Suprapubic skin (tissue), 4 donors: ENCODE results near the gene SHC4. TPM values are rescaled to one million over a fixed set of nuclear protein-coding genes. Genes with fewer than 3 reads are reported as not detected.

Experiments
- DNase-seq, 2 donors: peaks; one replicate each; pipeline ENCODE4 v3.0.0-alpha.2; 2019; ENCODE audit warnings: low spot score in 2 of 2
- H3K27ac ChIP-seq: fragments of 200-600 bp; sonication (generic); one replicate; pipeline ENCODE4 v1.5.1; 2019
- H3K27me3 ChIP-seq: fragments of 200-600 bp; sonication (generic); one replicate; pipeline ENCODE4 v1.5.1; 2019
- H3K36me3 ChIP-seq: fragments of 200-600 bp; sonication (generic); one replicate; pipeline ENCODE4 v1.5.1; 2019
- H3K4me1 ChIP-seq: fragments of 200-600 bp; sonication (generic); one replicate; pipeline ENCODE4 v1.5.1; 2019
- H3K4me3 ChIP-seq: fragments of 200-600 bp; sonication (generic); one replicate; pipeline ENCODE4 v1.5.1; 2019; ENCODE audit warnings: mild to moderate bottlenecking
- H3K9me3 ChIP-seq: fragments of 200-600 bp; sonication (generic); one replicate; pipeline ENCODE4 v1.5.1; 2019
- EP300 ChIP-seq: sonication (generic); formaldehyde crosslinking; IDR thresholded peaks from one replicate; pipeline ENCODE4 v1.6.1; 2017; ENCODE audit warnings: antibody characterized with exemption
- POLR2A ChIP-seq, 2 donors: fragments of 450-650 bp; IDR thresholded peaks; one replicate each; pipeline ENCODE4 v1.6.1; 2017; ENCODE audit warnings: antibody characterized with exemption in 2 of 2, mild to moderate bottlenecking in 2 of 2, moderate library complexity in 2 of 2
- POLR2AphosphoS5 ChIP-seq, 3 donors: sonication (generic); formaldehyde crosslinking; IDR thresholded peaks; one replicate each; pipeline ENCODE4 v1.6.1; 2017; ENCODE audit warnings: antibody characterized with exemption in 3 of 3
- WGBS: methylation state at CpG from one replicate; pipeline ENCODE4 v1.1.5; 2018; 5-methylcytosine and 5-hydroxymethylcytosine counted together
- total RNA-seq, 4 donors: library from RNA; depleted of rRNA; stranded (reverse); fragments of >200 nt; gene quantifications; one replicate each; pipeline ENCODE4 v1.1.0, GENCODE V29; 2016
- TF ChIP-seq, protein P1 (sequence below), 2 donors: fragments of 200-600 bp in 1 of 2; fragments of 450-650 bp in 1 of 2; sonication (generic) in 1 of 2; IDR thresholded peaks; one replicate each; pipeline ENCODE4 v1.5.1; 2016 to 2019; ENCODE audit warnings: antibody characterized with exemption in 2 of 2, mild to moderate bottlenecking in 1 of 2, moderate library complexity in 1 of 2

SHC4 gene
- total RNA-seq, 4 donors from 2014 or later = 1.4 to 2.5 (median 1.6) TPM

DNA sequence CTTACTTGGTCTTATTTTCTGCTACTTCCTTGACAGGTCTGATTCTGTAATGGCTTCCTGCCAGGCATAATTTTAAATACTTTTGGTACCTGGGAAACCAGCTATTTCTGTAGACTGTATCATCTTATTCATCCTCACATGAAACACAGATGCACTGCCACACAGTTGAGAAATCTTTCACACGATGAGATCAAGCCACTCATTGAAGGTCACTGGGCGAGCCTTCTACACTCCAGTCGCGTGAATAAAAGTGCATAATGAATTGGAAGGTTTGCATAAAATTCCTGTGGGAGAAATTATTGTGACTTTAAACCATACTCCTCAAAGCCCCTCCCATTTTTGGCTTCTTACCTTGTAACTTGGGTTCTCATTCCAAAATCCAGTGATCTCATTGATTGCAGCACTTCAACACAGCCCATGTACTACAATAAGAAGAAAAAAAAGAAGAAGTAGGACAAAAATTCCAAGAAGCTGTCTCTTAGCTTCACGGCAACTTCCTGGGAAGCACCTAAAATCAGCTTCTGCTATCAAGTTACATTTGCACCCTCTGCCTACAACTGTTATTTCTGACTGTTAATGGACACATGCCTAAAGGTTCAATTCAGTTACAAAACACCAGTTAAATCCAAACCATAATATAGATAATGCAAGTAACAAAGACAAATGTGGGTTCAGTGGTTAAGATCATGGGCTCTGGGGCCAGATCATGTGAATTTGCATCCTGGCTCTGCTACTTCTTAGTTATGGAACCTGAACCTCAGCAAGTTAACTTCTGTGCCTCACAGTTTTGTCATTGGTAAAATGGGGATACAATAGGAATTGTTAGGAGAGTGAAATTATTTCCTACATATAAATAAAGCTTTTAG lies 39.0 kb downstream of the SHC4 start:
- H3K4me3 ChIP-seq = no peak overlapping the region
- H3K27me3 ChIP-seq = no peaks in the 10 kb centered on the region
- 49% methylated on average over 5 of the region's 5 CpGs for WGBS
- H3K27ac ChIP-seq = peak overlapping the region; percentile 48
- H3K36me3 ChIP-seq = no peaks in the 10 kb centered on the region
- H3K9me3 ChIP-seq = no peaks in the 10 kb centered on the region
- TF ChIP-seq POLR2A (IDR thresholded peaks at IDR 0.05) = no peak
- TF ChIP-seq EP300 = no peak
- TF ChIP-seq, protein P1, sequence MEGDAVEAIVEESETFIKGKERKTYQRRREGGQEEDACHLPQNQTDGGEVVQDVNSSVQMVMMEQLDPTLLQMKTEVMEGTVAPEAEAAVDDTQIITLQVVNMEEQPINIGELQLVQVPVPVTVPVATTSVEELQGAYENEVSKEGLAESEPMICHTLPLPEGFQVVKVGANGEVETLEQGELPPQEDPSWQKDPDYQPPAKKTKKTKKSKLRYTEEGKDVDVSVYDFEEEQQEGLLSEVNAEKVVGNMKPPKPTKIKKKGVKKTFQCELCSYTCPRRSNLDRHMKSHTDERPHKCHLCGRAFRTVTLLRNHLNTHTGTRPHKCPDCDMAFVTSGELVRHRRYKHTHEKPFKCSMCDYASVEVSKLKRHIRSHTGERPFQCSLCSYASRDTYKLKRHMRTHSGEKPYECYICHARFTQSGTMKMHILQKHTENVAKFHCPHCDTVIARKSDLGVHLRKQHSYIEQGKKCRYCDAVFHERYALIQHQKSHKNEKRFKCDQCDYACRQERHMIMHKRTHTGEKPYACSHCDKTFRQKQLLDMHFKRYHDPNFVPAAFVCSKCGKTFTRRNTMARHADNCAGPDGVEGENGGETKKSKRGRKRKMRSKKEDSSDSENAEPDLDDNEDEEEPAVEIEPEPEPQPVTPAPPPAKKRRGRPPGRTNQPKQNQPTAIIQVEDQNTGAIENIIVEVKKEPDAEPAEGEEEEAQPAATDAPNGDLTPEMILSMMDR (IDR thresholded peaks at IDR 0.05) = no peak
- no peak for TF ChIP-seq POLR2AphosphoS5 (IDR thresholded peaks at IDR 0.05)
- no peak for DNase-seq
- H3K4me1 ChIP-seq = peaks cover 2% of the 10 kb centered on the region

DNA sequence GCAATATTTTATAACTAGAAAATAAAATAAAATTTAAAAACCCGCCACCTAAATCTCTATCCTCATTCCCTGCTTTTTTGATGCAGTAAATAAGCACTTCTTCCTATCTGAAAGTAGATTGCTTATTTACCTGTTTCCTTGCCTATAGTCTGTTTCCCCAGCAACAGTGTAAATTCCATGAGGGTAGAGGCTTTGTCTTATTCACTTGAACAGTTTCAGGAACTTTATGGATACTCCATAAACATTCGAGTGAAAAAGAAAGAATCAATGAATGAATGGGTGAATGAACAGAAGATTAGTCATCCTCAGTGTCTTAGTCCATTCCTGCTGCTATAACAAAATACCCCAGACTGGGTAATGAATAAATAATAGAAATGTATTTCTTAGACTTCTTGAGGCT lies 41.7 kb downstream of the SHC4 start:
- WGBS = 90% methylated on average over 2 of the region's 2 CpGs
- Histone ChIP-seq H3K4me3 (no peak overlapping the region), H3K4me1 (peaks cover 2% of the 10 kb centered on the region), H3K27me3 (no peaks in the 10 kb centered on the region), H3K27ac (no peak overlapping the region), H3K36me3 (no peaks in the 10 kb centered on the region), H3K9me3 (no peaks in the 10 kb centered on the region)
- TF ChIP-seq EP300 (no peak), POLR2A (IDR thresholded peaks at IDR 0.05) (no peak), POLR2AphosphoS5 (IDR thresholded peaks at IDR 0.05) (no peak)
- TF ChIP-seq, protein P1 (IDR thresholded peaks at IDR 0.05) = no peak
- DNase-seq = no peak

DNA sequence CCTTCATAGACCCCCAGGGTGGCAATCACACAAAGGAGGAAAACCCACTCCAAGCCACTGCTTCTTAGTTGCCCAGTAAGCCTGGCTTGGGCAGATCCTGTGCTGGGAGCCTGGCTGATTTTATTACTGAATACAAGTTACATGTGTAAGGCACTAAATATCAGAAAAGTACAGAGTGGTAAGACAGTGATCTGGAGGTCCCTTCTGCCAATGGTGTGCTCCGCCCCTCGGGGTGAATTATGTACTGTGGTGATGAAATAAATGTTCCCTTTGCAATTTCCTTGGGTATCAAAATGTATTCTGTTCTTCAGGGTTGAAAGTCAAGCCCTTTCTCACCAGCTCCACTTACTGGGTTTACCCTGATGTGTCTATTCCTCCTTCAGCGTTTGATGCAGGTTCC lies 47.0 kb downstream of the SHC4 start:
- TF ChIP-seq POLR2AphosphoS5 (IDR thresholded peaks at IDR 0.05) = no peak
- TF ChIP-seq, protein P1 (IDR thresholded peaks at IDR 0.05) = no peak
- no peak for TF ChIP-seq EP300
- TF ChIP-seq POLR2A (IDR thresholded peaks at IDR 0.05) = no peak
- Histone ChIP-seq H3K4me3 (no peak overlapping the region), H3K27me3 (no peaks in the 10 kb centered on the region), H3K9me3 (no peaks in the 10 kb centered on the region), H3K4me1 (no peaks in the 10 kb centered on the region), H3K36me3 (no peaks in the 10 kb centered on the region), H3K27ac (no peak overlapping the region)
- WGBS = 56% methylated on average over 3 of the region's 3 CpGs
- no peak for DNase-seq

DNA sequence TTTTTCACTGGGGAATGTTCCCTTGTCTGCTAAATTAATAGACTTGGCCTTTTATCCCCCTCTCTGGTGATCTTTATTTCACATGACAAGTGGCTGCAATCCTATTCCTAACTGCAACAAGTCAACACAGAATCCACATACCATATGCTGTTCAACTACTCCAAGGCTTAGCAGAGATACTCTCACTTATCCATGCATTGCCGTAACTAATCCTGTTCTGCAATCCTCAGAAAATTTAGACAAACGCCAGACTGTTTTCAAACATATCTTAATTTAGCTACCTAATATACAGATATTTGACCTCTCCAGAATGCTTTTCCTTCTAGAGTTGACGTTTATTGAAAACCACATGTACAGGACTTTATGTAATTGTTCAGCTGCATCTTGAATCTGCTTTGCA lies 47.9 kb downstream of the SHC4 start:
- no peaks in the 10 kb centered on the region for H3K9me3 ChIP-seq
- no peak overlapping the region for H3K27ac ChIP-seq
- H3K36me3 ChIP-seq = no peaks in the 10 kb centered on the region
- no peaks in the 10 kb centered on the region for H3K4me1 ChIP-seq
- H3K4me3 ChIP-seq = no peak overlapping the region
- no peak for TF ChIP-seq EP300
- TF ChIP-seq POLR2AphosphoS5 (IDR thresholded peaks at IDR 0.05) = no peak
- TF ChIP-seq, protein P1 (IDR thresholded peaks at IDR 0.05) = no peak
- no peak for TF ChIP-seq POLR2A (IDR thresholded peaks at IDR 0.05)
- no peaks in the 10 kb centered on the region for H3K27me3 ChIP-seq
- WGBS = 42% methylated on average over 3 of the region's 3 CpGs
- no peak for DNase-seq

DNA sequence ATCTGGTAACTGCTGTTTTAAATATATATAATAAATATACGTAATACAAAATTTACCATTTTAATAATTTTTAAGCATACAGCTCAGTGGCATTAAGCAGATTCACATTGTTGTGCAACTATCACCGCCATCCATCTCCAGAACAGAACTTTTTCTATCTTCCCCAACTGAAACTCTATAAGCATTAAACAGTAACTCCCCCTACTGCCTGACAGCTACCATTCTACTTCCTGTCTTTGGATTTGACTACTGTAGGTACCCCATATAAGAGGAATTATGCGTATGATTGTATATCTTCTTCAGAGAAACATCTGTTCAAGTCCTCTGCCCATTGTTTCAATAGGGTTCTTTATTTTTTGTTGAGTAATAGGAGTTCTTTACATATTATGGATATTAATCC lies 49.0 kb downstream of the SHC4 start:
- H3K27me3 ChIP-seq = no peaks in the 10 kb centered on the region
- no peaks in the 10 kb centered on the region for H3K4me1 ChIP-seq

More for the DNA sequence above, 49.0 kb downstream of the SHC4 start:
- no peak overlapping the region for H3K4me3 ChIP-seq
- 94% methylated on average over 3 of the region's 3 CpGs for WGBS
- H3K36me3 ChIP-seq = no peaks in the 10 kb centered on the region
- no peaks in the 10 kb centered on the region for H3K9me3 ChIP-seq
- H3K27ac ChIP-seq = no peak overlapping the region
- DNase-seq = no peak
- TF ChIP-seq POLR2AphosphoS5 (IDR thresholded peaks at IDR 0.05) (no peak), EP300 (no peak), POLR2A (IDR thresholded peaks at IDR 0.05) (no peak)
- TF ChIP-seq, protein P1 (IDR thresholded peaks at IDR 0.05) = no peak
